Tibial artery (tissue), 4 donors: ENCODE measurements around the gene BAAT.

Experiments used
- DNase-seq, 2 donors: peaks; one replicate each; pipeline ENCODE4 v3.0.0-alpha.2; 2019
- H3K27ac ChIP-seq, 2 donors: fragments of 200-600 bp; sonication (generic) in 1 of 2; 1 replicate in 1 of 2; 2 replicates in 1 of 2; pipeline ENCODE4 v1.5.1; 2018 to 2019; ENCODE audit warnings: mild to moderate bottlenecking in 1 of 2
- H3K27me3 ChIP-seq, 2 donors: fragments of 200-600 bp; sonication (generic) in 1 of 2; one replicate each; pipeline versions ENCODE4 v1.5.1 to v1.6.0; 2016 to 2019
- H3K36me3 ChIP-seq, 3 donors: fragments of 200-600 bp; sonication (generic) in 2 of 3; one replicate each; pipeline ENCODE4 v1.5.1; 2016 to 2019; ENCODE audit warnings: mild to moderate bottlenecking in 2 of 3
- H3K4me1 ChIP-seq, 4 donors: fragments of 200-600 bp; sonication (generic) in 2 of 4; 1 replicate in 3 of 4; 2 replicates in 1 of 4; pipeline ENCODE4 v1.5.1; 2016 to 2019
- H3K4me3 ChIP-seq, 2 donors: fragments of 200-600 bp; sonication (generic) in 1 of 2; 1 replicate in 1 of 2; 2 replicates in 1 of 2; pipeline ENCODE4 v1.5.1; 2018 to 2019; ENCODE audit warnings: mild to moderate bottlenecking in 2 of 2
- H3K9me3 ChIP-seq, 3 donors: fragments of 200-600 bp; sonication (generic) in 1 of 3; one replicate each; pipeline ENCODE4 v1.5.1; 2016 to 2019
- CTCF ChIP-seq, 2 experiments: fragments of 200-600 bp in 1 of 2; fragments of 450-650 bp in 1 of 2; IDR thresholded peaks; one replicate each; pipeline ENCODE4 v1.5.1; 2017 to 2019; ENCODE audit warnings: antibody characterized with exemption in 2 of 2, mild to moderate bottlenecking in 1 of 2, moderate library complexity in 1 of 2
- intact Hi-C: fragments of 100-400 bp; cut with DNase I; formaldehyde crosslinking; loops from one replicate; pipeline ENCODE4 v1.15.0; 2023; ENCODE audit warnings: low total_unique reads

Gene BAAT

GRCh38 chr9:101398068-101398929 lies 13.5 kb upstream of the BAAT start, which contains the start of the genes MRPL50 and ZNF189:
Gene MRPL50, minus strand, starts transcription at chr9:101398618. Its CDS starts 26 bp downstream, at chr9:101398592.
Gene ZNF189, plus strand, starts transcription at chr9:101398851. Its CDS starts 306 bp downstream, at chr9:101399157.
- H3K4me3 ChIP-seq, result peak within 1 kb of the TSS; percentile 77 to 82
- intact Hi-C loops, result loop anchor here (5.0 kb wide), 1 partner anchor 134 kb away; the partner anchor contains the start of gene RNF20
- H3K36me3 ChIP-seq, result peaks cover 30 to 33% (median 33%) of the 10 kb centered on the region in 3 donors
- no peaks in the 10 kb centered on the region for H3K27me3 ChIP-seq
- peaks cover 0 to 12% (median 0%) of the 10 kb centered on the region in 3 donors for H3K9me3 ChIP-seq
- H3K27ac ChIP-seq, result peak within 1 kb of the TSS; percentile 85 to 89
- peak; percentile 99 for DNase-seq
- H3K4me1 ChIP-seq, result peaks cover 0 to 38% (median 21%) of the 10 kb centered on the region in 4 donors
- no peak for TF ChIP-seq CTCF (IDR thresholded peaks at IDR 0.05)

- DNase-seq, result no peak
- H3K4me1 ChIP-seq, result peaks cover 0 to 38% (median 21%) of the 10 kb centered on the region in 4 donors
- intact Hi-C loops, result loop anchor here (5.0 kb wide), 1 partner anchor 135 kb away; the partner anchor contains the start of gene RNF20
Observed at GRCh38 chr9:101397746-101398067, 12.9 kb upstream of the BAAT start.

GRCh38 chr9:101394687-101395086 lies 9.9 kb upstream of the BAAT start:
- no peak overlapping the region for H3K4me3 ChIP-seq
- no peak for DNase-seq
- intact Hi-C loops, result loop anchor here (5.0 kb wide), 1 partner anchor 138 kb away; the partner anchor contains the start of gene RNF20
- TF ChIP-seq CTCF (IDR thresholded peaks at IDR 0.05), result no peak
- H3K4me1 ChIP-seq, result peaks cover 0 to 20% (median 9%) of the 10 kb centered on the region in 4 donors
- no peaks in the 10 kb centered on the region for H3K9me3 ChIP-seq
- peaks cover 10 to 16% (median 11%) of the 10 kb centered on the region in 3 donors for H3K36me3 ChIP-seq
- H3K27ac ChIP-seq, result no peak overlapping the region
- no peaks in the 10 kb centered on the region for H3K27me3 ChIP-seq

More at GRCh38 chr9:101397746-101398067, 12.9 kb upstream of the BAAT start:
- H3K9me3 ChIP-seq, result peaks cover 0 to 6% (median 0%) of the 10 kb centered on the region in 3 donors
- TF ChIP-seq CTCF (IDR thresholded peaks at IDR 0.05), result no peak
- H3K36me3 ChIP-seq, result peaks cover 24 to 27% (median 27%) of the 10 kb centered on the region in 3 donors
- no peaks in the 10 kb centered on the region for H3K27me3 ChIP-seq
- peak overlapping the region; percentile 77 to 82 for H3K4me3 ChIP-seq
- peak overlapping the region; percentile 85 to 89 for H3K27ac ChIP-seq

GRCh38 chr9:101393135-101393534 lies 8.3 kb upstream of the BAAT start:
- intact Hi-C loops, result no loop called here
- no peak overlapping the region for H3K27ac ChIP-seq
- peaks cover 0 to 16% (median 5%) of the 10 kb centered on the region in 4 donors for H3K4me1 ChIP-seq
- H3K36me3 ChIP-seq, result peaks cover 17 to 28% (median 25%) of the 10 kb centered on the region in 3 donors
- H3K4me3 ChIP-seq, result no peak overlapping the region
- TF ChIP-seq CTCF (IDR thresholded peaks at IDR 0.05), result no peak
- no peaks in the 10 kb centered on the region for H3K27me3 ChIP-seq
- H3K9me3 ChIP-seq, result no peaks in the 10 kb centered on the region
- DNase-seq, result no peak

GRCh38 chr9:101388507-101388993 lies 3.7 kb upstream of the BAAT start:
- DNase-seq, result no peak
- H3K36me3 ChIP-seq, result peaks cover 17 to 32% (median 26%) of the 10 kb centered on the region in 3 donors
- H3K4me3 ChIP-seq, result no peak overlapping the region
- intact Hi-C loops, result no loop called here
- no peak for TF ChIP-seq CTCF (IDR thresholded peaks at IDR 0.05)
- peaks cover 0 to 7% (median 7%) of the 10 kb centered on the region in 3 donors for H3K9me3 ChIP-seq
- H3K4me1 ChIP-seq, result no peaks in the 10 kb centered on the region
- no peaks in the 10 kb centered on the region for H3K27me3 ChIP-seq
- no peak overlapping the region for H3K27ac ChIP-seq
